ENCODE results near the gene MPZL2. TPM values are rescaled to one million over a fixed set of nuclear protein-coding genes. Genes with fewer than 3 reads are reported as not detected.

Gene MPZL2
- total and polyA plus RNA-seq, 10 of the 15 experiments (the other 5 are each of a cell fraction or from before 2014, with no cell fraction given) = 0.81 to 4.8 (median 3.1) TPM

DNA sequence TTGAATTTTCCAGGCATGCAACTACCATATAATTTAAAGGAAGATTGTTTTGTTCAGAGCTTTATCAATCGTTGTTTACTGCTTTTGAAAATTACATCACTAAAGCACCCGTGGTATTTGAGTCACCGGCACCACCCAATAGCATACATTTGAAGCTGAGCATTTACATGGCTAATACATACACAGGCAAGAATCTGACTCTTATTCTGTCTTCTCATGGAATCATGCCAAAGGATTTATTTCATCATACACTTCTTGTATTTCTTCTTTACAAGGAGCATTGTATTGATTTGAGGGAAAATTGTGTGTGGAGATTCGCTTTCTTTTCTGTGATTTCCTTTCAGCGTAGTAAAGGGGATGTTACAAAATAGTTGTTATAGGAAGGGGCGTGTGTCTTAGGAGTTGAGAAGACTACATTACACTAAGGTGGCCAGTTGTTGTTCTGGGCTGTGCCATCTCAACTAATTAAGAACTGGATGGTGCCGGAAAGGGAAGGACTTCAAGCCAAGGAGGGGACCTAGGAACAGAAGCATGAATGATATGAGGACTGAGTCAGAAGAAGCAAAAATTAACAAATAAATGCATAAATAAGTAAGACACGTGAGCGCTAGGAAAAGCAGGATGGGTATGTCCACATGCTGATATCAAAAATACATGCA is 27.5 kb upstream of the MPZL2 start:
- H3K9me3 ChIP-seq (replicated peaks; ENCODE audit: control insufficient read depth, insufficient read depth, low read length) = no peaks in the 10 kb centered on the region
- no peak overlapping the region for H2AFZ ChIP-seq (ENCODE audit: control insufficient read depth, low read depth, low read length)
- no peak overlapping the region for H3K4me3 ChIP-seq
- H4K20me1 ChIP-seq (ENCODE audit: control insufficient read depth, insufficient read depth) = no peaks in the 10 kb centered on the region
- no peaks in the 10 kb centered on the region for H3K4me1 ChIP-seq (ENCODE audit: control insufficient read depth, insufficient read depth, low read length)
- no TSS peak for BruUV-seq (replicated peaks)
- H3K27me3 ChIP-seq (replicated peaks in 1 of 2; ENCODE audit: control insufficient read depth in 2 of 2, insufficient read depth in 2 of 2, low read length in 1 of 2) = no peaks in the 10 kb centered on the region; a peak in 2 of 4 replicates
- no peak overlapping the region for H3K9ac ChIP-seq (ENCODE audit: control insufficient read depth, insufficient read depth, low read length)
- WGBS (ENCODE audit: insufficient coverage, insufficient replicate concordance, low lambda C conversion rate, missing lambda C conversion rate) = 31% methylated on average over 9 of the region's 9 CpGs
- H3K79me2 ChIP-seq (ENCODE audit: control insufficient read depth, insufficient read depth, low read length) = no peaks in the 10 kb centered on the region
- H3K27ac ChIP-seq (ENCODE audit: control insufficient read depth, insufficient read depth) = no peak overlapping the region
- H3K4me2 ChIP-seq (ENCODE audit: control insufficient read depth, insufficient read depth) = no peak overlapping the region
- ChIA-PET POLR2A (no interaction called here), RAD21 (ENCODE audit: unreplicated experiment) (interaction anchor here (0.6 to 5.9 kb wide), 4 partner anchors 26 to 148 kb away, joined by 4 to 71 read pairs (median 6); no protein-coding TSS in a partner anchor), CTCF (interaction anchor here (0.8 to 4.7 kb wide), 17 partner anchors 9 to 148 kb away, joined by 3 to 31 read pairs (median 6); no protein-coding TSS in a partner anchor), SMC1A (ENCODE audit: uncharacterized antibody, unreplicated experiment) (interaction anchor here (0.9 to 7.0 kb wide), 20 partner anchors 10 to 134 kb away, joined by 3 to 77 read pairs (median 3); no protein-coding TSS in a partner anchor)
- no peaks in the 10 kb centered on the region for H3K36me3 ChIP-seq (ENCODE audit: control insufficient read depth in 2 of 2, insufficient read depth in 2 of 2, low read length in 1 of 2)
- FAIRE-seq (no peak), ATAC-seq (no peak), DNase-seq (ENCODE audit: low read depth, low spot score) (no peak)
- intact Hi-C loops (cut with micrococcal nuclease; ENCODE audit: unreplicated experiment) (loop anchor here (1.0 to 10.0 kb wide), 3 partner anchors 93 to 283 kb away; partner anchors contain the start of gene ARCN1), in situ Hi-C loops (cut with MboI) (loop anchor here (5.0 kb wide), 1 partner anchor 94 kb away; no protein-coding TSS in a partner anchor)
- TF ChIP-seq ZZZ3 (IDR thresholded peaks at IDR 0.05; ENCODE audit: control insufficient read depth, insufficient read length, low read depth) (no peak), PAX8 (IDR thresholded peaks at IDR 0.05) (no peak), BRCA1 (IDR thresholded peaks at IDR 0.05; ENCODE audit: low read depth, low read length) (no peak), TCF12 (IDR thresholded peaks at IDR 0.05; ENCODE audit: low read depth, low read length) (no peak), TCF7 (IDR thresholded peaks at IDR 0.05; ENCODE audit: borderline replicate concordance) (no peak), CHD2 (IDR thresholded peaks at IDR 0.05; ENCODE audit: borderline replicate concordance, low read depth, low read length) (no peak), STAT3 (IDR thresholded peaks at IDR 0.05; ENCODE audit: low read depth, low read length) (no peak), NR2C1 (IDR thresholded peaks at IDR 0.05) (no peak), SREBF1 (IDR thresholded peaks at IDR 0.05; ENCODE audit: low read length) (no peak), MTA2 (IDR thresholded peaks at IDR 0.05; ENCODE audit: low read depth) (no peak), SUPT20H (IDR thresholded peaks at IDR 0.05; ENCODE audit: borderline replicate concordance, control insufficient read depth, low read depth, low read length) (no peak), CBX3 (IDR thresholded peaks at IDR 0.05; ENCODE audit: borderline replicate concordance, low read depth) (no peak), POU2F2 (IDR thresholded peaks at IDR 0.05; ENCODE audit: borderline replicate concordance, low read depth, low read length) (no peak)
- TF ChIP-seq, protein P1, sequence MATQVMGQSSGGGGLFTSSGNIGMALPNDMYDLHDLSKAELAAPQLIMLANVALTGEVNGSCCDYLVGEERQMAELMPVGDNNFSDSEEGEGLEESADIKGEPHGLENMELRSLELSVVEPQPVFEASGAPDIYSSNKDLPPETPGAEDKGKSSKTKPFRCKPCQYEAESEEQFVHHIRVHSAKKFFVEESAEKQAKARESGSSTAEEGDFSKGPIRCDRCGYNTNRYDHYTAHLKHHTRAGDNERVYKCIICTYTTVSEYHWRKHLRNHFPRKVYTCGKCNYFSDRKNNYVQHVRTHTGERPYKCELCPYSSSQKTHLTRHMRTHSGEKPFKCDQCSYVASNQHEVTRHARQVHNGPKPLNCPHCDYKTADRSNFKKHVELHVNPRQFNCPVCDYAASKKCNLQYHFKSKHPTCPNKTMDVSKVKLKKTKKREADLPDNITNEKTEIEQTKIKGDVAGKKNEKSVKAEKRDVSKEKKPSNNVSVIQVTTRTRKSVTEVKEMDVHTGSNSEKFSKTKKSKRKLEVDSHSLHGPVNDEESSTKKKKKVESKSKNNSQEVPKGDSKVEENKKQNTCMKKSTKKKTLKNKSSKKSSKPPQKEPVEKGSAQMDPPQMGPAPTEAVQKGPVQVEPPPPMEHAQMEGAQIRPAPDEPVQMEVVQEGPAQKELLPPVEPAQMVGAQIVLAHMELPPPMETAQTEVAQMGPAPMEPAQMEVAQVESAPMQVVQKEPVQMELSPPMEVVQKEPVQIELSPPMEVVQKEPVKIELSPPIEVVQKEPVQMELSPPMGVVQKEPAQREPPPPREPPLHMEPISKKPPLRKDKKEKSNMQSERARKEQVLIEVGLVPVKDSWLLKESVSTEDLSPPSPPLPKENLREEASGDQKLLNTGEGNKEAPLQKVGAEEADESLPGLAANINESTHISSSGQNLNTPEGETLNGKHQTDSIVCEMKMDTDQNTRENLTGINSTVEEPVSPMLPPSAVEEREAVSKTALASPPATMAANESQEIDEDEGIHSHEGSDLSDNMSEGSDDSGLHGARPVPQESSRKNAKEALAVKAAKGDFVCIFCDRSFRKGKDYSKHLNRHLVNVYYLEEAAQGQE (IDR thresholded peaks at IDR 0.05; ENCODE audit: low read depth, low read length) = no peak
- TF ChIP-seq, protein P2, sequence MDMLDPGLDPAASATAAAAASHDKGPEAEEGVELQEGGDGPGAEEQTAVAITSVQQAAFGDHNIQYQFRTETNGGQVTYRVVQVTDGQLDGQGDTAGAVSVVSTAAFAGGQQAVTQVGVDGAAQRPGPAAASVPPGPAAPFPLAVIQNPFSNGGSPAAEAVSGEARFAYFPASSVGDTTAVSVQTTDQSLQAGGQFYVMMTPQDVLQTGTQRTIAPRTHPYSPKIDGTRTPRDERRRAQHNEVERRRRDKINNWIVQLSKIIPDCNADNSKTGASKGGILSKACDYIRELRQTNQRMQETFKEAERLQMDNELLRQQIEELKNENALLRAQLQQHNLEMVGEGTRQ (IDR thresholded peaks at IDR 0.05; ENCODE audit: borderline replicate concordance, low read depth, low read length) = no peak
- TF ChIP-seq, protein P3, sequence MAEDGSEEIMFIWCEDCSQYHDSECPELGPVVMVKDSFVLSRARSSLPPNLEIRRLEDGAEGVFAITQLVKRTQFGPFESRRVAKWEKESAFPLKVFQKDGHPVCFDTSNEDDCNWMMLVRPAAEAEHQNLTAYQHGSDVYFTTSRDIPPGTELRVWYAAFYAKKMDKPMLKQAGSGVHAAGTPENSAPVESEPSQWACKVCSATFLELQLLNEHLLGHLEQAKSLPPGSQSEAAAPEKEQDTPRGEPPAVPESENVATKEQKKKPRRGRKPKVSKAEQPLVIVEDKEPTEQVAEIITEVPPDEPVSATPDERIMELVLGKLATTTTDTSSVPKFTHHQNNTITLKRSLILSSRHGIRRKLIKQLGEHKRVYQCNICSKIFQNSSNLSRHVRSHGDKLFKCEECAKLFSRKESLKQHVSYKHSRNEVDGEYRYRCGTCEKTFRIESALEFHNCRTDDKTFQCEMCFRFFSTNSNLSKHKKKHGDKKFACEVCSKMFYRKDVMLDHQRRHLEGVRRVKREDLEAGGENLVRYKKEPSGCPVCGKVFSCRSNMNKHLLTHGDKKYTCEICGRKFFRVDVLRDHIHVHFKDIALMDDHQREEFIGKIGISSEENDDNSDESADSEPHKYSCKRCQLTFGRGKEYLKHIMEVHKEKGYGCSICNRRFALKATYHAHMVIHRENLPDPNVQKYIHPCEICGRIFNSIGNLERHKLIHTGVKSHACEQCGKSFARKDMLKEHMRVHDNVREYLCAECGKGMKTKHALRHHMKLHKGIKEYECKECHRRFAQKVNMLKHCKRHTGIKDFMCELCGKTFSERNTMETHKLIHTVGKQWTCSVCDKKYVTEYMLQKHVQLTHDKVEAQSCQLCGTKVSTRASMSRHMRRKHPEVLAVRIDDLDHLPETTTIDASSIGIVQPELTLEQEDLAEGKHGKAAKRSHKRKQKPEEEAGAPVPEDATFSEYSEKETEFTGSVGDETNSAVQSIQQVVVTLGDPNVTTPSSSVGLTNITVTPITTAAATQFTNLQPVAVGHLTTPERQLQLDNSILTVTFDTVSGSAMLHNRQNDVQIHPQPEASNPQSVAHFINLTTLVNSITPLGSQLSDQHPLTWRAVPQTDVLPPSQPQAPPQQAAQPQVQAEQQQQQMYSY (CRISPR knock-in tag; IDR thresholded peaks at IDR 0.05) = no peak

Measured in GM12878 (cell line).